Measurements from ENCODE around the gene IGF2.

IGF2 gene

DNA sequence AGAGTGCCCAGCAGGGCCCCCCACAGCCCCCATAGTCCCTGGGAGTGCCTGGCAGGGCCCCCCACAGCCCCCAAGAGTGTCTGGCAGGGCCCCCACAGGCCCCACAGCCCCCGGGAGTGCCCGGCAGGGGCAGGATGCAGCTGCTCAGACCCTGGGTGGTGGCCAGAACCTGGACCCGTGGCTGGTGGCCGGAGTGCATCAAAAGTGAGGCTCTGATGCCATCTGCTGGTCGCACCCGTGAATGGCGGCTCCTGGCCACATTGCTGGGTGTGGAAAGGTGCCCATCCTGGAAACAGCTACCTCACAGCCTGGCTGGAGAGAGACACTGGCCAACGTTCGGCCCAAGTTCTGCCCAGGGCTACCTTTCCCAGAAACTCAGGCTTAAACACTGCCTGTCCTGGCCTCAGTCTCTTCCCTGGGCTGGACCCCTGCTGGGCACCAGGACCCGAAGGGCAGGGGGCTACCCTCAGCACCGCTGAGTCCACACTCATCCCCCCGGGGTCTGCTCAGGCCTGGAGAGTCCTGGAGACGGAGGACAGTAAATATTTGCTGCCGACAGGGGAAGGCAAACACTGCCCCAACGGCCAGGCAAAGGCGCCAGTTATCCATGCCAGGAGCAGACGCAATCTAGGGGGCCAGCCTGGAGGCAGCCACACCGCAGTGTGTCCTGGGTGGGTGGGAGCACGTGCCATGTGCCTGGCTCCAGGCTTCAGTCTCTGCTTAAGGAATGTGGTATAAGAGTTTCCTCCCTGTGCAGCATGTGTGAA is 17.4 kb upstream of the IGF2 start:
- peaks cover 2% of the 10 kb centered on the region for H3K4me1 ChIP-seq
- no peaks in the 10 kb centered on the region for H3K79me2 ChIP-seq
- no peaks in the 10 kb centered on the region for H3K9me3 ChIP-seq (ENCODE audit: control insufficient read depth, low read length)
- TF ChIP-seq, protein P1, sequence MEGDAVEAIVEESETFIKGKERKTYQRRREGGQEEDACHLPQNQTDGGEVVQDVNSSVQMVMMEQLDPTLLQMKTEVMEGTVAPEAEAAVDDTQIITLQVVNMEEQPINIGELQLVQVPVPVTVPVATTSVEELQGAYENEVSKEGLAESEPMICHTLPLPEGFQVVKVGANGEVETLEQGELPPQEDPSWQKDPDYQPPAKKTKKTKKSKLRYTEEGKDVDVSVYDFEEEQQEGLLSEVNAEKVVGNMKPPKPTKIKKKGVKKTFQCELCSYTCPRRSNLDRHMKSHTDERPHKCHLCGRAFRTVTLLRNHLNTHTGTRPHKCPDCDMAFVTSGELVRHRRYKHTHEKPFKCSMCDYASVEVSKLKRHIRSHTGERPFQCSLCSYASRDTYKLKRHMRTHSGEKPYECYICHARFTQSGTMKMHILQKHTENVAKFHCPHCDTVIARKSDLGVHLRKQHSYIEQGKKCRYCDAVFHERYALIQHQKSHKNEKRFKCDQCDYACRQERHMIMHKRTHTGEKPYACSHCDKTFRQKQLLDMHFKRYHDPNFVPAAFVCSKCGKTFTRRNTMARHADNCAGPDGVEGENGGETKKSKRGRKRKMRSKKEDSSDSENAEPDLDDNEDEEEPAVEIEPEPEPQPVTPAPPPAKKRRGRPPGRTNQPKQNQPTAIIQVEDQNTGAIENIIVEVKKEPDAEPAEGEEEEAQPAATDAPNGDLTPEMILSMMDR (IDR thresholded peaks at IDR 0.05), result peak; percentile 35
- no peak overlapping the region for H3K27ac ChIP-seq
- no peaks in the 10 kb centered on the region for H3K36me3 ChIP-seq (ENCODE audit: control insufficient read depth, insufficient read depth, low read length)
- H2AFZ ChIP-seq, result no peak overlapping the region
- H3K9ac ChIP-seq, result no peak overlapping the region
- H3K4me2 ChIP-seq (ENCODE audit: low read length), result no peak overlapping the region
- no peak overlapping the region for H3K4me3 ChIP-seq (ENCODE audit: low read depth, low read length)
- H3K27me3 ChIP-seq (ENCODE audit: control insufficient read depth, insufficient read depth, low read length), result no peaks in the 10 kb centered on the region

DNA sequence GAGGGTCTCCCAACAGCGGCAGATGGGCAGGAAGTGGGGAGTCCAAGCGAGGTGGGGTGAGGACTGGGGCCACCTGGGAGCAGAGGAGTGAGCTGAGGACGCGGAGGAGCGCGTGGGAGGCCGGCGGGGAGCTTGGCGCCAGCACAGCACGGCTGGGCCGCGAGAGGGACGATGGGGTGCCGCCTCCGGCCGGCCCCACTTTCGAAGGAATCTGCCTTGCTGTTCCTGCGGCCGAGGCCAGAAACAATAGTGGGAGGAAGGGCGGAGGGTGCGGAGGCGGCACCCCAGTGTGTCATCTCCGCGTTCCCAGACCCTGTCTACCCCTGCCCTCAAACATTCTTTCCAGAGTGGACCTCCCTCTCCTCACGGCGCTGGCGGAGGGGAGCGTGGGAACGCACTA is 16.3 kb upstream of the IGF2 start:
- TF ChIP-seq, protein P1 (IDR thresholded peaks at IDR 0.05), result no peak
- Histone ChIP-seq H3K27ac (no peak overlapping the region), H3K4me3 (ENCODE audit: low read depth, low read length) (no peak overlapping the region), H3K4me2 (ENCODE audit: low read length) (no peak overlapping the region), H3K9ac (no peak overlapping the region), H3K36me3 (ENCODE audit: control insufficient read depth, insufficient read depth, low read length) (no peaks in the 10 kb centered on the region), H3K79me2 (no peaks in the 10 kb centered on the region), H3K4me1 (peaks cover 9% of the 10 kb centered on the region), H2AFZ (no peak overlapping the region), H3K9me3 (ENCODE audit: control insufficient read depth, low read length) (no peaks in the 10 kb centered on the region), H3K27me3 (ENCODE audit: control insufficient read depth, insufficient read depth, low read length) (no peaks in the 10 kb centered on the region)

DNA sequence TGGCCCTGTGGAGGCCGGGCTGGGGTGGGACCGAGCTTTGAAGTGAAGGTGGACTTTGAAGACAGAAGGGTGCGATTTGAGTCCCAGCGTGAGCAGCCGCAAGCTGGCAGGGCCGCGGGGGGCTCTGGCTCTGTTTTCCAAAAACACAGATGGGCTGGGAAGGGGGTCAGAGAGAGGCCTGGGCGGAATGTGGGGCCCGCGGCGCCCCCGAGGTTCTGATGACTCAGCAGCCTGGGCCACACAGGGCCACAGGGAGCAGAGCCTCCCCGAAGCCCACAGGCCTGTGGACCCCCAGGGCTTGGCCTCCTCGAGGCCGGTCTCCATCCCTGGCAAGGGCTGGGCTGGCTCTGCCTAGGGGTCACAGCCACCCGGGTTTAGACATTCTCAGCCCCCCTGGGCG is 15.7 kb upstream of the IGF2 start:
- Histone ChIP-seq H3K4me3 (ENCODE audit: low read depth, low read length) (no peak overlapping the region), H2AFZ (no peak overlapping the region), H3K27me3 (ENCODE audit: control insufficient read depth, insufficient read depth, low read length) (no peaks in the 10 kb centered on the region), H3K9ac (no peak overlapping the region), H3K9me3 (ENCODE audit: control insufficient read depth, low read length) (no peaks in the 10 kb centered on the region), H3K79me2 (no peaks in the 10 kb centered on the region), H3K36me3 (ENCODE audit: control insufficient read depth, insufficient read depth, low read length) (no peaks in the 10 kb centered on the region), H3K27ac (no peak overlapping the region), H3K4me1 (peaks cover 9% of the 10 kb centered on the region), H3K4me2 (ENCODE audit: low read length) (no peak overlapping the region)
- TF ChIP-seq, protein P1 (IDR thresholded peaks at IDR 0.05), result no peak

DNA sequence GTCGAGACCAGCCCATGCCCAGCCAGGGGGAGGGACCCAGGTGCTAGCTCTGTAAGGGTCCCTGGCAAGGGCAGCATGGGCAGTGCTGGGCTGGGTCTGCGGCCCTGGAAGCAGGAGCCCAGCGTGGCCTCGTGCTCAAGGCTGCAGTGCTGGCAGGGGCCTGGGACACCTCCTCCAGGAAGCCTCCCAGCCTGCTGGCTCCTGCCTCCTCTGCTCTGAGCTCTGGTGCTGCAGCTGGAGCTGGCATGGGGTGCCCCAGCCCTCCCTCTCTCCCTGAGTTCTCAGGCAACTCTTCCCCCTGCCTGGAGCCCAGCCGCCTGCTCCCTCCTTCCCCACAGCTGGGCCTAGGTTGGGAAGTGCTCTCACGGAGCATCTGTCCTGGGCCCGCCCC is 15.0 kb upstream of the IGF2 start:
- H2AFZ ChIP-seq, result no peak overlapping the region
- no peak overlapping the region for H3K4me2 ChIP-seq (ENCODE audit: low read length)
- no peaks in the 10 kb centered on the region for H3K9me3 ChIP-seq (ENCODE audit: control insufficient read depth, low read length)
- TF ChIP-seq, protein P1 (IDR thresholded peaks at IDR 0.05), result no peak
- no peaks in the 10 kb centered on the region for H3K79me2 ChIP-seq
- no peak overlapping the region for H3K27ac ChIP-seq
- H3K36me3 ChIP-seq (ENCODE audit: control insufficient read depth, insufficient read depth, low read length), result no peaks in the 10 kb centered on the region
- no peak overlapping the region for H3K4me3 ChIP-seq (ENCODE audit: low read depth, low read length)
- H3K4me1 ChIP-seq, result peaks cover 9% of the 10 kb centered on the region
- no peak overlapping the region for H3K9ac ChIP-seq
- no peaks in the 10 kb centered on the region for H3K27me3 ChIP-seq (ENCODE audit: control insufficient read depth, insufficient read depth, low read length)

Measured in parathyroid adenoma (tissue), 2 donors.